Testis (tissue), 3 donors: ENCODE data around the gene CDYL. TPM values are rescaled to one million over a fixed set of nuclear protein-coding genes. Genes with fewer than 3 reads are reported as not detected.

ENCODE experiments used
- DNase-seq: peaks from one replicate; pipeline ENCODE4 v3.0.0-alpha.2; 2019
- H3K27ac ChIP-seq, 2 donors: fragments of 200-600 bp; sonication (generic); one replicate each; pipeline ENCODE4 v1.5.1; 2019
- H3K27me3 ChIP-seq: fragments of 200-600 bp; sonication (generic); one replicate; pipeline ENCODE4 v1.5.1; 2019
- H3K36me3 ChIP-seq: fragments of 200-600 bp; sonication (generic); one replicate; pipeline ENCODE4 v1.5.1; 2017; ENCODE audit warnings: low read depth; ENCODE audit errors: missing control alignments
- H3K4me1 ChIP-seq: fragments of 200-600 bp; sonication (generic); one replicate; pipeline ENCODE4 v1.5.1; 2019
- H3K4me3 ChIP-seq, 2 donors: fragments of 200-600 bp; sonication (generic); one replicate each; pipeline ENCODE4 v1.5.1; 2017 to 2019
- H3K9me3 ChIP-seq: fragments of 200-600 bp; sonication (generic); one replicate; pipeline ENCODE4 v1.5.1; 2017
- POLR2A ChIP-seq: fragments of 450-650 bp; IDR thresholded peaks from one replicate; pipeline ENCODE4 v1.6.1; 2017; ENCODE audit warnings: antibody characterized with exemption, mild to moderate bottlenecking, moderate library complexity
- WGBS, 2 donors: methylation state at CpG; one replicate each; pipeline ENCODE4 v1.1.5; 2018; 5-methylcytosine and 5-hydroxymethylcytosine counted together
- intact Hi-C: fragments of 100-400 bp; cut with DNase I; formaldehyde crosslinking; loops from one replicate; pipeline ENCODE4 v1.15.1; 2023; ENCODE audit warnings: low total_unique reads
- polyA plus RNA-seq: library from polyadenylated mRNA; stranded (reverse); fragments of 350-450 nt; fragmentation: Illumina TruSeq; extraction: RNeasy Lipid Tissue Mini Kit (QIAGEN cat#74804); gene quantifications from one replicate; pipeline ENCODE4 v1.2.3, GENCODE V29; 2014; ENCODE audit warnings: low read depth, low replicate concordance; ENCODE audit not compliant: insufficient read depth
- total RNA-seq, 2 donors: library from RNA; depleted of rRNA; stranded (reverse); fragments of >200 nt; gene quantifications; one replicate each; pipeline ENCODE4 v1.2.3, GENCODE V29; 2016
- TF ChIP-seq, protein P1 (sequence below), 3 experiments: fragments of 450-650 bp in 2 of 3; fragments of 200-600 bp in 1 of 3; sonication (generic) in 1 of 3; IDR thresholded peaks; one replicate each; pipeline ENCODE4 v1.5.1; 2016 to 2019; ENCODE audit warnings: antibody characterized with exemption in 3 of 3, mild to moderate bottlenecking in 2 of 3, moderate library complexity in 1 of 3

CDYL gene
- total and polyA plus RNA-seq, 3 donors from 2014 or later = 26.8 to 72.8 (median 46.3) TPM

DNA sequence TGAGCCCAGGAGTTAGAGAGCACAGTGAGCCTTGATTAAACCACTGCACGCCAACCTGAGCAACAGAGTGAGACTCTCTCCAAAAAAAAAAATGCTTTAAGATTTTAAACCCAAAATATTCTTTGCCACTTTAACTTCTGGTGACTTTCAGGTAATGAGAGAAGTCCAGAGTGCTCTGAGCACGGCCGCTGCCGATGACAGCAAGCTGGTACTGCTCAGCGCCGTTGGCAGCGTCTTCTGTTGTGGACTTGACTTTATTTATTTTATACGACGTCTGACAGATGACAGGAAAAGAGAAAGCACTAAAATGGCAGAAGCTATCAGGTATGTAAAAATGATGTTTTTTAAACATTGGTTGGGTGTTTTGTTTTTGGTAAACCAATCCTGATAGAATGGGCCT lies 161.2 kb downstream of the CDYL start:
- Histone ChIP-seq H3K4me3 (no peak overlapping the region), H3K9me3 (no peaks in the 10 kb centered on the region), H3K27ac (no peak overlapping the region), H3K36me3 (no peaks in the 10 kb centered on the region), H3K4me1 (peaks cover 4% of the 10 kb centered on the region), H3K27me3 (no peaks in the 10 kb centered on the region)
- WGBS, 2 donors = 95% methylated on average over 9 of the region's 9 CpGs
- no peak for TF ChIP-seq POLR2A
- TF ChIP-seq, protein P1, sequence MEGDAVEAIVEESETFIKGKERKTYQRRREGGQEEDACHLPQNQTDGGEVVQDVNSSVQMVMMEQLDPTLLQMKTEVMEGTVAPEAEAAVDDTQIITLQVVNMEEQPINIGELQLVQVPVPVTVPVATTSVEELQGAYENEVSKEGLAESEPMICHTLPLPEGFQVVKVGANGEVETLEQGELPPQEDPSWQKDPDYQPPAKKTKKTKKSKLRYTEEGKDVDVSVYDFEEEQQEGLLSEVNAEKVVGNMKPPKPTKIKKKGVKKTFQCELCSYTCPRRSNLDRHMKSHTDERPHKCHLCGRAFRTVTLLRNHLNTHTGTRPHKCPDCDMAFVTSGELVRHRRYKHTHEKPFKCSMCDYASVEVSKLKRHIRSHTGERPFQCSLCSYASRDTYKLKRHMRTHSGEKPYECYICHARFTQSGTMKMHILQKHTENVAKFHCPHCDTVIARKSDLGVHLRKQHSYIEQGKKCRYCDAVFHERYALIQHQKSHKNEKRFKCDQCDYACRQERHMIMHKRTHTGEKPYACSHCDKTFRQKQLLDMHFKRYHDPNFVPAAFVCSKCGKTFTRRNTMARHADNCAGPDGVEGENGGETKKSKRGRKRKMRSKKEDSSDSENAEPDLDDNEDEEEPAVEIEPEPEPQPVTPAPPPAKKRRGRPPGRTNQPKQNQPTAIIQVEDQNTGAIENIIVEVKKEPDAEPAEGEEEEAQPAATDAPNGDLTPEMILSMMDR (IDR thresholded peaks at IDR 0.05) = no peak
- intact Hi-C loops = no loop called here
- DNase-seq = no peak

- TF ChIP-seq, protein P1 (IDR thresholded peaks at IDR 0.05) = no peak
- TF ChIP-seq POLR2A = no peak
- Histone ChIP-seq H3K4me1 (peaks cover 4% of the 10 kb centered on the region), H3K27ac (no peak overlapping the region), H3K9me3 (no peaks in the 10 kb centered on the region), H3K4me3 (no peak overlapping the region), H3K36me3 (no peaks in the 10 kb centered on the region), H3K27me3 (no peaks in the 10 kb centered on the region)
- intact Hi-C loops = no loop called here
- WGBS, 2 donors = 90 to 100% methylated on average over 1 of the region's 1 CpG
- DNase-seq = no peak
Measured at GRCh38 chr6:4939241-4939640, 163.0 kb downstream of the CDYL start.

DNA sequence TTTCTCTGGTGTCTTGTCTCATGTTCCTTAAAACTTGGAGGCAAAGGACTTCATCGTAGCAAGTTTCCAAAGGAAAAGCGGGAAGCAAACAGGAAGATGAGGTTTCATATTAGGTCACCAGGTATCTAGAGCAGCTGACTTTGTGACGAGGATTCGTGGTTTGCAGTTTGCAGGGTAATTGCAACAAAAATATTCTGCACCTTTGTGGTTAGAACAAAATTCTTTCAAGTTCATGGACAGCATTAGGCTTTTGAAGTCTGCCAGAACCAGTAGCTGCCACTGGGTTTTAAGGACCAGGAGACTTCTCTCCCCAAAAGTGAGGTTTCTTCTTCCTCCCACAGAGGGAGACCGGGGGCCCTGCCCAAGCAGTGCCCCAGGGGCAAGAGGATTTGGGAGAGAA lies 164.2 kb downstream of the CDYL start:
- WGBS, 2 donors = 74 to 91% methylated on average over 5 of the region's 5 CpGs
- no peaks in the 10 kb centered on the region for H3K27me3 ChIP-seq
- no peak for TF ChIP-seq POLR2A
- TF ChIP-seq, protein P1 (IDR thresholded peaks at IDR 0.05) = no peak
- no peak overlapping the region for H3K4me3 ChIP-seq
- H3K36me3 ChIP-seq = no peaks in the 10 kb centered on the region
- H3K27ac ChIP-seq = no peak overlapping the region
- H3K9me3 ChIP-seq = no peaks in the 10 kb centered on the region
- no peak for DNase-seq
- intact Hi-C loops = no loop called here
- peaks cover 4% of the 10 kb centered on the region for H3K4me1 ChIP-seq

DNA sequence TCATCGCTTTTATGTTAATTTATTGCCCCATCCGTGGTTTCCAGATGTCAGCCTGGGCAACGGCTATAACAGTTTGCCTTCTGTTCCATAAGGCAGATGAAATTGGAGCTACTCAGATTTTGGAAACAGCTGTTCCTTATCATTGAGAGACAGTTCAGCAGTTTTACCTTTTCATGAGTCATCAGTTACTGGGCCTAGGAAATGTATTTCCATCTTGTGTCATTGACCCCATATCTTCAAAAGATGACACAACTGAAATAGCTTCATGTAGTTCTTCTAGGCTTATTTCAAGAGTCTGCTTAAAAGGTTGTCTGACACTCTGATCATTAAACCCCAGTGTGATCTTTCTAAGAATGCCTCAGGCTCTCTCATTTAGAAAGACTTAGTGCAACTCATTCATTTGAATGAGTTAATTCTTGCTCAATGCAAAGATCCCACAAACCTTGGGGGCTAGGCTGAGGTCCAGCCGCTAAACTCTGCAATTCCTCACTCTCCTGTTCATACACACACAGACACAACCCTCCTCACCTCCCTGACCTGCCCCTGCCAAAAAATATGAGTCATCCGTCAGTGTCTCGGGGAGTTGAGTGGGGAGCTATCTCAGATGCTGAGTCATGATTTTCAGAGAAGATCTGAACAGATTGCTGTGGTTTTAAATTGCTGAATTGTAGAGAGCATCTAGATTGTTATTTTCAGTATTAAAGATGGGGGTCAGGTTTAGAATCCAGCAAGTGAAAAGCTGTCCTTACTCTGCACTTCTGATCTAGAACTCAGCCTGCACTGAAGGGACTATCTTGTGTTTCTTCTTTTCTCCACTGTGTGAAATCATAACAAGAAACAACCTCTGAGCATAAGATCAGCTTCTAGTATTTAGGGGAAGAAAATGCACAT lies 165.8 kb downstream of the CDYL start:
- no peaks in the 10 kb centered on the region for H3K36me3 ChIP-seq
- H3K4me3 ChIP-seq = no peak overlapping the region
- H3K27me3 ChIP-seq = no peaks in the 10 kb centered on the region
- peaks cover 4% of the 10 kb centered on the region for H3K4me1 ChIP-seq
- no peaks in the 10 kb centered on the region for H3K9me3 ChIP-seq
- 56 to 64% methylated on average over 6 of the region's 6 CpGs for WGBS, 2 donors
- no peak for DNase-seq
- H3K27ac ChIP-seq = no peak overlapping the region
- intact Hi-C loops = no loop called here
- TF ChIP-seq POLR2A = no peak
- TF ChIP-seq, protein P1 (IDR thresholded peaks at IDR 0.05) = no peak

- WGBS, 2 donors = 87% methylated on average over 4 of the region's 4 CpGs
- no peaks in the 10 kb centered on the region for H3K36me3 ChIP-seq
- no peak overlapping the region for H3K4me3 ChIP-seq
- DNase-seq = no peak
- H3K9me3 ChIP-seq = no peaks in the 10 kb centered on the region
- intact Hi-C loops = no loop called here
- no peak overlapping the region for H3K27ac ChIP-seq
- H3K4me1 ChIP-seq = peaks cover 4% of the 10 kb centered on the region
- TF ChIP-seq, protein P1 (IDR thresholded peaks at IDR 0.05) = no peak
- TF ChIP-seq POLR2A = no peak
- H3K27me3 ChIP-seq = no peaks in the 10 kb centered on the region
Measured at GRCh38 chr6:4942673-4943009, 166.4 kb downstream of the CDYL start.
